Muscle layer of duodenum (tissue), 2 donors: ENCODE data around the gene MBNL2.

Experiments
- H3K27ac ChIP-seq: one replicate; pipeline ENCODE4 v1.7.0; 2013; ENCODE audit warnings: mild to moderate bottlenecking, low read length
- H3K27me3 ChIP-seq: one replicate; pipeline ENCODE4 v1.7.0; 2013; ENCODE audit warnings: low read depth, mild to moderate bottlenecking, control low read depth, low read length
- H3K36me3 ChIP-seq, 2 donors: one replicate each; pipeline ENCODE4 v1.7.0; 2013; ENCODE audit warnings: low read length in 2 of 2, control low read depth in 1 of 2, mild to moderate bottlenecking in 1 of 2; ENCODE audit not compliant: insufficient read depth in 2 of 2, control insufficient read depth in 1 of 2
- H3K4me1 ChIP-seq, 2 donors: one replicate each; pipeline ENCODE4 v1.7.0; 2013; ENCODE audit warnings: low read length in 2 of 2, mild to moderate bottlenecking in 2 of 2, control low read depth in 1 of 2, moderate library complexity in 1 of 2; ENCODE audit not compliant: insufficient read depth in 2 of 2, control insufficient read depth in 1 of 2
- H3K4me3 ChIP-seq, 2 donors: one replicate each; pipeline ENCODE4 v1.7.0; 2013; ENCODE audit warnings: low read length in 2 of 2, low read depth in 1 of 2, mild to moderate bottlenecking in 1 of 2
- H3K9me3 ChIP-seq, 2 donors: one replicate each; pipeline ENCODE4 v1.7.0; 2013; ENCODE audit warnings: low read length in 2 of 2, control low read depth in 1 of 2, mild to moderate bottlenecking in 1 of 2; ENCODE audit not compliant: control insufficient read depth in 1 of 2
- donor health status: healthy.

The MBNL2 gene

GRCh38 chr13:97243915-97244781 is 22.0 kb downstream of the MBNL2 start:
- Histone ChIP-seq H3K27ac (peak overlapping the region; percentile 62), H3K27me3 (no peaks in the 10 kb centered on the region), H3K36me3 (no peaks in the 10 kb centered on the region), H3K4me3 (peak overlapping the region in 1 of 2 donors; percentile 2), H3K9me3 (no peaks in the 10 kb centered on the region), H3K4me1 (peaks cover 30 to 63% of the 10 kb centered on the region in 2 donors)

GRCh38 chr13:97245011-97245410 is 22.9 kb downstream of the MBNL2 start:
- peak overlapping the region; percentile 46 for H3K27ac ChIP-seq
- H3K9me3 ChIP-seq: no peaks in the 10 kb centered on the region
- H3K4me1 ChIP-seq: peaks cover 38 to 61% of the 10 kb centered on the region in 2 donors
- no peak overlapping the region for H3K4me3 ChIP-seq
- H3K36me3 ChIP-seq: no peaks in the 10 kb centered on the region
- H3K27me3 ChIP-seq: no peaks in the 10 kb centered on the region

- Histone ChIP-seq H3K4me1 (peaks cover 35 to 56% of the 10 kb centered on the region in 2 donors), H3K27me3 (no peaks in the 10 kb centered on the region), H3K36me3 (no peaks in the 10 kb centered on the region), H3K9me3 (no peaks in the 10 kb centered on the region), H3K4me3 (peak overlapping the region in 1 of 2 donors; percentile 35), H3K27ac (peak overlapping the region; percentile 46)
Measured at GRCh38 chr13:97246596-97247158, 24.5 kb downstream of the MBNL2 start.

GRCh38 chr13:97248243-97248642 is 26.1 kb downstream of the MBNL2 start:
- Histone ChIP-seq H3K4me1 (peaks cover 33 to 40% of the 10 kb centered on the region in 2 donors), H3K27me3 (no peaks in the 10 kb centered on the region), H3K36me3 (no peaks in the 10 kb centered on the region), H3K9me3 (no peaks in the 10 kb centered on the region), H3K27ac (no peak overlapping the region), H3K4me3 (no peak overlapping the region)

GRCh38 chr13:97249093-97249795 is 27.1 kb downstream of the MBNL2 start:
- Histone ChIP-seq H3K4me3 (peak overlapping the region in 1 of 2 donors; percentile 14), H3K27ac (peak overlapping the region; percentile 49), H3K27me3 (no peaks in the 10 kb centered on the region), H3K4me1 (peaks cover 24 to 36% of the 10 kb centered on the region in 2 donors), H3K36me3 (no peaks in the 10 kb centered on the region), H3K9me3 (no peaks in the 10 kb centered on the region)

- H3K9me3 ChIP-seq: no peaks in the 10 kb centered on the region
- peaks cover 20 to 35% of the 10 kb centered on the region in 2 donors for H3K4me1 ChIP-seq
- no peaks in the 10 kb centered on the region for H3K36me3 ChIP-seq
- peak overlapping the region; percentile 4 to 14 for H3K4me3 ChIP-seq
- H3K27ac ChIP-seq: peak overlapping the region; percentile 49
- H3K27me3 ChIP-seq: no peaks in the 10 kb centered on the region
Measured at GRCh38 chr13:97249796-97250495, 27.8 kb downstream of the MBNL2 start.

- Histone ChIP-seq H3K4me1 (peaks cover 22 to 36% of the 10 kb centered on the region in 2 donors), H3K27me3 (no peaks in the 10 kb centered on the region), H3K4me3 (peak overlapping the region in 1 of 2 donors; percentile 4), H3K36me3 (no peaks in the 10 kb centered on the region), H3K9me3 (no peaks in the 10 kb centered on the region), H3K27ac (peak overlapping the region; percentile 49)
Measured at GRCh38 chr13:97250560-97250959, 28.4 kb downstream of the MBNL2 start.

- Histone ChIP-seq H3K9me3 (no peaks in the 10 kb centered on the region), H3K27ac (no peak overlapping the region), H3K4me1 (peaks cover 35 to 45% of the 10 kb centered on the region in 2 donors), H3K4me3 (no peak overlapping the region), H3K27me3 (no peaks in the 10 kb centered on the region), H3K36me3 (no peaks in the 10 kb centered on the region)
Measured at GRCh38 chr13:97252735-97253134, 30.6 kb downstream of the MBNL2 start.

GRCh38 chr13:97253581-97254293 is 31.6 kb downstream of the MBNL2 start:
- no peaks in the 10 kb centered on the region for H3K36me3 ChIP-seq
- no peak overlapping the region for H3K27ac ChIP-seq
- H3K4me1 ChIP-seq: peaks cover 35 to 52% of the 10 kb centered on the region in 2 donors
- H3K27me3 ChIP-seq: no peaks in the 10 kb centered on the region
- no peak overlapping the region for H3K4me3 ChIP-seq
- no peaks in the 10 kb centered on the region for H3K9me3 ChIP-seq

- peak overlapping the region; percentile 67 for H3K27ac ChIP-seq
- H3K4me1 ChIP-seq: peaks cover 28 to 52% of the 10 kb centered on the region in 2 donors
- H3K4me3 ChIP-seq: no peak overlapping the region
- no peaks in the 10 kb centered on the region for H3K9me3 ChIP-seq
- no peaks in the 10 kb centered on the region for H3K36me3 ChIP-seq
- H3K27me3 ChIP-seq: no peaks in the 10 kb centered on the region
Measured at GRCh38 chr13:97254816-97255215, 32.7 kb downstream of the MBNL2 start.
